ENCODE data around the gene SSX7. TPM values are rescaled to one million over a fixed set of nuclear protein-coding genes. Genes with fewer than 3 reads are reported as not detected.
"Not testable (repeated sequence)": the region's sequence is repeated elsewhere in the genome, so short reads cannot be mapped to it uniquely, and the experiment has no call there.

Gene SSX7
- total RNA-seq, result not detected

- H3K36me3 Mint-ChIP-seq (ENCODE audit: low read depth); H3K27ac Mint-ChIP-seq; POLR2A ChIA-PET; H3K4me3 Mint-ChIP-seq; H3K27me3 Mint-ChIP-seq; CTCF ChIA-PET; H3K9me3 Mint-ChIP-seq; H3K4me1 Mint-ChIP-seq; DNase-seq: not testable (repeated sequence)
Observed at GRCh38 chrX:52654800-52655199, at the start of gene SSX7. Gene SSX7 (minus strand): TSS chrX:52654900. CDS start chrX:52653472, 1,428 bp downstream.

- H3K4me1 Mint-ChIP-seq; H3K27ac Mint-ChIP-seq; POLR2A ChIA-PET; H3K27me3 Mint-ChIP-seq; H3K4me3 Mint-ChIP-seq; CTCF ChIA-PET; H3K9me3 Mint-ChIP-seq; H3K36me3 Mint-ChIP-seq (ENCODE audit: low read depth); DNase-seq: not testable (repeated sequence)
Observed at GRCh38 chrX:52692034-52692433, 37.3 kb upstream of the SSX7 start.

GRCh38 chrX:52662218-52662617 lies 7.5 kb upstream of the SSX7 start:
- CTCF ChIA-PET; H3K4me3 Mint-ChIP-seq; H3K27ac Mint-ChIP-seq; H3K9me3 Mint-ChIP-seq; H3K4me1 Mint-ChIP-seq; DNase-seq; H3K36me3 Mint-ChIP-seq (ENCODE audit: low read depth); H3K27me3 Mint-ChIP-seq; POLR2A ChIA-PET: not testable (repeated sequence)

- H3K27me3 Mint-ChIP-seq; H3K9me3 Mint-ChIP-seq; H3K36me3 Mint-ChIP-seq (ENCODE audit: low read depth); POLR2A ChIA-PET; CTCF ChIA-PET; H3K27ac Mint-ChIP-seq; DNase-seq; H3K4me3 Mint-ChIP-seq; H3K4me1 Mint-ChIP-seq: not testable (repeated sequence)
Observed at GRCh38 chrX:52655475-52655874, 775 bp upstream of the SSX7 start.

- DNase-seq; H3K27ac Mint-ChIP-seq; H3K4me3 Mint-ChIP-seq; POLR2A ChIA-PET; CTCF ChIA-PET; H3K9me3 Mint-ChIP-seq; H3K4me1 Mint-ChIP-seq; H3K36me3 Mint-ChIP-seq (ENCODE audit: low read depth); H3K27me3 Mint-ChIP-seq: not testable (repeated sequence)
Observed at GRCh38 chrX:52650676-52651075, 4.0 kb downstream of the SSX7 start.

- H3K36me3 Mint-ChIP-seq (ENCODE audit: low read depth); H3K4me1 Mint-ChIP-seq; CTCF ChIA-PET; H3K4me3 Mint-ChIP-seq; DNase-seq; POLR2A ChIA-PET; H3K9me3 Mint-ChIP-seq; H3K27ac Mint-ChIP-seq; H3K27me3 Mint-ChIP-seq: not testable (repeated sequence)
Observed at GRCh38 chrX:52648956-52649355, 5.7 kb downstream of the SSX7 start.

- H3K27ac Mint-ChIP-seq; DNase-seq; H3K27me3 Mint-ChIP-seq; H3K9me3 Mint-ChIP-seq; H3K4me1 Mint-ChIP-seq; H3K36me3 Mint-ChIP-seq (ENCODE audit: low read depth); POLR2A ChIA-PET; CTCF ChIA-PET; H3K4me3 Mint-ChIP-seq: not testable (repeated sequence)
Observed at GRCh38 chrX:52628483-52628882, 26.2 kb downstream of the SSX7 start.

GRCh38 chrX:52620661-52621060 lies 34.0 kb downstream of the SSX7 start:
- H3K9me3 Mint-ChIP-seq; POLR2A ChIA-PET; DNase-seq; H3K4me3 Mint-ChIP-seq; H3K4me1 Mint-ChIP-seq; H3K36me3 Mint-ChIP-seq (ENCODE audit: low read depth); H3K27me3 Mint-ChIP-seq; CTCF ChIA-PET; H3K27ac Mint-ChIP-seq: not testable (repeated sequence)

- Mint-ChIP-seq H3K27ac (no peak overlapping the region), H3K4me1 (no peaks in the 10 kb centered on the region), H3K9me3 (no peaks in the 10 kb centered on the region), H3K4me3 (no peak overlapping the region), H3K27me3 (peaks cover 4% of the 10 kb centered on the region), H3K36me3 (ENCODE audit: low read depth) (no peaks in the 10 kb centered on the region)
- no peak for DNase-seq
- ChIA-PET POLR2A (no interaction called here), CTCF (no interaction called here)
Observed at GRCh38 chrX:52608961-52609360, 45.7 kb downstream of the SSX7 start.

- H3K36me3 Mint-ChIP-seq (ENCODE audit: low read depth); H3K4me1 Mint-ChIP-seq; H3K9me3 Mint-ChIP-seq; DNase-seq; H3K4me3 Mint-ChIP-seq; POLR2A ChIA-PET; H3K27me3 Mint-ChIP-seq; CTCF ChIA-PET; H3K27ac Mint-ChIP-seq: not testable (repeated sequence)
Observed at GRCh38 chrX:52603151-52603550, 51.5 kb downstream of the SSX7 start.

- ChIA-PET CTCF (no interaction called here), POLR2A (no interaction called here)
- Mint-ChIP-seq H3K4me1 (no peaks in the 10 kb centered on the region), H3K36me3 (ENCODE audit: low read depth) (no peaks in the 10 kb centered on the region), H3K9me3 (no peaks in the 10 kb centered on the region), H3K27me3 (no peaks in the 10 kb centered on the region), H3K27ac (no peak overlapping the region), H3K4me3 (no peak overlapping the region)
- no peak for DNase-seq
Observed at GRCh38 chrX:52598886-52599285, 55.8 kb downstream of the SSX7 start.

GRCh38 chrX:52594658-52595057 lies 60.0 kb downstream of the SSX7 start:
- Mint-ChIP-seq H3K36me3 (ENCODE audit: low read depth) (no peaks in the 10 kb centered on the region), H3K9me3 (no peaks in the 10 kb centered on the region), H3K4me3 (no peak overlapping the region), H3K27ac (no peak overlapping the region), H3K27me3 (no peaks in the 10 kb centered on the region), H3K4me1 (no peaks in the 10 kb centered on the region)
- ChIA-PET CTCF (no interaction called here), POLR2A (no interaction called here)
- no peak for DNase-seq

Other genes with a start within 250 kb of the SSX7 start
- gene XAGE1A, start 159.1 kb downstream of the SSX7 start, total RNA-seq, result not detected
- gene XAGE1B, start 137.8 kb downstream of the SSX7 start, total RNA-seq, result not detected
- not detected for gene SSX2, start 52.3 kb upstream of the SSX7 start, total RNA-seq
- gene SSX2B, start 96.4 kb upstream of the SSX7 start, total RNA-seq, result not detected
- not detected for gene SPANXN5, start 142.5 kb upstream of the SSX7 start, total RNA-seq
- gene XAGE5, start 156.4 kb upstream of the SSX7 start, total RNA-seq, result not detected
- not detected for gene XAGE3, start 213.2 kb upstream of the SSX7 start, total RNA-seq
- 10 to 100 TPM; 10.3 to 12.2 TPM for gene FAM156B, start 242.4 kb upstream of the SSX7 start, total RNA-seq